Amniotic stem cell (primary cell): ENCODE measurements around the gene IL7R.

ENCODE experiments used
- DNase-seq: peaks from one replicate; lab custom pipeline; 2025; lab: John Stamatoyannopoulos, UW

Gene IL7R

GRCh38 chr5:35904443-35905132, 47.9 kb downstream of the IL7R start:
- no peak for DNase-seq

GRCh38 chr5:35908228-35908627, 51.5 kb downstream of the IL7R start:
- no peak for DNase-seq

GRCh38 chr5:35908814-35909213, 52.1 kb downstream of the IL7R start:
- no peak for DNase-seq

- DNase-seq: peak; percentile 59
Measured at GRCh38 chr5:35919191-35919590, 62.5 kb downstream of the IL7R start.

GRCh38 chr5:35920890-35921289, 64.2 kb downstream of the IL7R start:
- no peak for DNase-seq

GRCh38 chr5:35921930-35922329, 65.2 kb downstream of the IL7R start:
- no peak for DNase-seq

- no peak for DNase-seq
Measured at GRCh38 chr5:35922468-35922867, 65.8 kb downstream of the IL7R start.

GRCh38 chr5:35924122-35924949, 67.6 kb downstream of the IL7R start:
- DNase-seq: peak; percentile 27

- DNase-seq: peak; percentile 55
Measured at GRCh38 chr5:35924950-35925722, 68.4 kb downstream of the IL7R start.

- peak; percentile 10 for DNase-seq
Measured at GRCh38 chr5:35926389-35927051, 69.8 kb downstream of the IL7R start.
